Activated effector memory CD4-positive, alpha-beta T cell treated with anti-CD3 and anti-CD28 coated beads, Interleukin-2, amount 50 U/mL, for 16 hours (primary cell): ENCODE results near the gene FOXL1.
A peak's percentile ranks its signal among the peaks of the same experiment; 100 is the strongest.
"Not testable (repeated sequence)": the region's sequence is repeated elsewhere in the genome, so short reads cannot be mapped to it uniquely, and the experiment has no call there.

Experiments used
- DNase-seq: peaks from one replicate; pipeline ENCODE4 v3.0.0-alpha.2; 2020

The FOXL1 gene

GRCh38 chr16:86581458-86581857 lies 3.1 kb downstream of the FOXL1 start:
- DNase-seq: no peak

DNA sequence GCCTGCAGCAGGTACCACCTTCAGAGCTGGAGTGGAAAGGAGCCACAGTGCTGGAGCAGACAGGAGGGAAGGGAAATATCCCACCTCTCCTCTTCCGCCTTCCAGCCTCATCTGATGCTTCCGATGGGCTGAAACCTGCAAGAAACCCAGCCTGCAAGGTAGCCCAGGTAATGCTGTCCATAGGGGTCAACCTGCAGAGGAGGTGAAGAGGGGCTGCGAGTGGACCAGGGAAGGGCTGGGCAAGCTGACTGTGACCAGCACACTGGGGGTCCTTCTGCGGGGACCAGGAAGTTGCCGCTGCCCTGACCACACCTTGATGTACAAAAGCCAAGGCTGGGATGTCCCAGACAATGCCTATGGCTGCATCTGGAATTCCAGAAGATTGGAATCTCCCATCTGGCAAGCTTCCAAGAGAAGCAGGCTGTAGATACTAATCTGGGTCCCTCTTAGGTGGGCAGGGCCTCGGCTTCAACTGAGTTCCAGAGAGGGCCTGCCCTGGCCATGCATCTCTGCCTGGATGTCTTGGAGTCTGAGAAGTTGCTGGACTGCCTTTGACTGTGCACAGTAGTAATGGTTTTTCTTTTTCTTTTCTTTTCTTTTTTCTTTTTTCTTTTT lies 5.8 kb downstream of the FOXL1 start:
- no peak for DNase-seq

DNA sequence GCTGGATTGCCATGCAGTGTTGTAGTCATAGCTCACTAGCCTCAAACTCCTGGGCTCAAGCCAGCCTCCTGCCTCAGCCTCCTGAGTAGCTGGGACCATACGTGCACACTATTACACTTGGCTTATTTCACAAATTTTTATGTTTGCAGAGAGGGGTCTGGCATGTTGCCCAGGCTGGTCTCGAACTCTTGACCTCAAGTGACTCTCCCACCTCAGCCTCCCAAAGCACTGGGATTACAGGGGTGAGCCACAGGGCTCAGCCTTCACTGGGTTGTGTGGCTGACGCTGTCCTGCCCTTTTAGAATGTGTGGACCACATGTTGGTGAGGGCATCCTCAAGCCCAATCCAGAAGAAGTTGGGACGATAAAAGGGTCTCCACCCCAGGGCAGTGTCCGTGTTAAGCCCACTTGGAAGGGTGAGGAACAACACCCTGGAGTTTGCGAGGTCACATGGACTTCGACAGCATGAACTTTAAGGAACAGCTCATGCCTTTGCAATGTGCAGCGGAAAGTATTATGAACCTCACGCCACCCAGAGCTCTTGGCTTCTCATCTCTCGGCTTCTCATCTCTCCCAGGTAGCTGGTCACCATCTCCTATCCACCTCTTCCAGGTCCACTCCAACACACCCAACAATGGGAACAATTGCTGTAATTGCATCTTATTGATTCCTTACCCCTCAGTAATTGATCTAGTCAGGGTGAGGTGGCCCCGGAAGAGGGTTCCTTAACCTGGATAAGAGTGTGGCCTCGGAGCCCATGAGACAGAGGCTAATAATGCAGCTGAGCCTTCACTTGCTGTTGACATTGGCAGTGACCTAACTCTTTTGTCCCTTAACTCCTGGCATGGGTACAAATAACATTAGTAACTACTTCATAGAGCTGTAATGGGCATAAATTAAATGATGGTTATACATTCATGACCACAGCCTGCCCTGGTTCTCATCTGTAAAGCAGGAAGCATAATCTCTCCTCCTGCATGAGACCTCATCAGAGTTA lies 6.7 kb downstream of the FOXL1 start:
- no peak for DNase-seq

- DNase-seq: no peak
Measured at GRCh38 chr16:86585821-86586611, 7.7 kb downstream of the FOXL1 start.

GRCh38 chr16:86587487-86587886 lies 9.1 kb downstream of the FOXL1 start:
- no peak for DNase-seq

GRCh38 chr16:86587955-86588354 lies 9.6 kb downstream of the FOXL1 start:
- not testable (repeated sequence) for DNase-seq

DNA sequence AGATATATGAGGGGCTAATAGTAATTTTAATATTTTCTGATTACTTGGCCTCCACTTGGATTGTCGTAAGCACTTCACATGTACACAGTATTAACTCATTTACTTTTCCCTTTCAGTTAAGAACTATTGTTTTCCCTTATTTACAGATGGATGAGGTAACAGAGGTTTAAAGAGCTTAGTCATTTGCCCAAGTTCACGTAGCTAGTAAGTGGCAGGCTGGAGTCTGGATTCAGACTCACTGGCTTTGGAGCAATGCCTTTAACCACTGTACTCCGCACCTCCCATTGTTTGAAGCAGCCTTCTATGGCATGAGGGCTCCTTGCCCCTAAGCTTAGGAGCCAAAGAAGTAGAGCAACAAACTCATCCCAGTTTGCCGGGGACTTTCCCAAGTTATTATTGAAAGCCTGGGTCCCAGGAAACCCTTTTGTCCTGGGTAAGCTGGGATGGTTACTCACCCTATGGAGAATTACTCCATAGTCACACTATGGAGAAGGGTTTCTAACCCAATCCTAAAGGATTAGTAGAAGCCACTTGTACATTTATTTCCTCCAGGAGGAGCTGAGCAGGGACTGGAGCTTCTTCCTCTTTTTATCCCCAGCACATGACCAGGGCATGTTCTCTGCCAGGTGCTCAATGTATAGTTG lies 12.3 kb downstream of the FOXL1 start:
- DNase-seq: no peak

DNA sequence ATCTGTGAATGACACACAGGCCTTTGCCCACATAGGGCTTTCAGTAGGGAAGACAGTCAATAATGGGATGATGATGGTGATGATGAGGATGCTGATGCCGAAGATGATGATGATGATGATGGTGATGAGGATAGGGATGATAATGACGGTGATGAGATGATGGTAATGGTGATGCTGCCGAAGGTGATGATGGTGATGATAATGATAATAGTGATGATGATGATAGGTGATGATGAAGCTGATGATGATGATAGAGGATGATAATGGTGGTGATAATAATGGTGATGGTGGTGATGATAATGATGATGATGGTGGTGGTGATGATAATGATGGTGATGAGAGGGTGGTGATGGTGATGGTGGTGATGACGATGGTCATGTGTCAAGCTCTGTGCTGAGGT lies 12.9 kb downstream of the FOXL1 start:
- no peak for DNase-seq

DNA sequence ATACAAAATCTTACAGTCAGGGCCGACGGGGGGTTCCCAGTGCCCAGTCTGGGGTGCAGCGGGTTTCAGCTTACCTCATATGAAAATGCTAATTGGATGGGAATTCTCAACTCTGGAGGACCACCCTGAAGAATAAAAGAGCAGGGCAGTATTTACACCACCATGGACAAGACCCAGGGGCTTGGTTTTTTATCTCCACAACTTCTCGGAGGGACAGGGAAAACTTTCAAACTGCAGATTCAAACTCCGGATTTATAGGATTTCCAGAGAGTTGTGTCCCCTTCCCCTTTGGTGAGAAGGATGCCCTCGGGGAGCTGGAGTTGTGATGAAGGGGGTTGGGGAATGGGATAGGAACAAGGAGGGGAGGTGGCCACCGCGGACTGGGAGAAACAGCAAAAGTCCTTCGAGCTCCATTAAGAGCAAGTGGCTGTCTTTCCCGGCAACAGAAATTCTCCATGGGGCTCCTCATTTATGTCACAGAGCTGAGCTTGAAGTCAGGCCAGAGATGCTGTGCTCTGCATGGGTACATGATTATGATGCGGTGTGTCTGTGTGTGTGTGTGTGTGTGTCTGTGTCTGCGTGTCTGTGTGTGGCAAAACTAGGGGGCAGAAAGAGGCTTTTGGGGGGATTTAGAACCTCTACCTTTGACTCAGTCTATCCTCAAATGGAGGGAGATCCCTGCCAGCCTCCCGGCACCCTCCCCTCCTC lies 15.7 kb downstream of the FOXL1 start:
- no peak for DNase-seq

DNA sequence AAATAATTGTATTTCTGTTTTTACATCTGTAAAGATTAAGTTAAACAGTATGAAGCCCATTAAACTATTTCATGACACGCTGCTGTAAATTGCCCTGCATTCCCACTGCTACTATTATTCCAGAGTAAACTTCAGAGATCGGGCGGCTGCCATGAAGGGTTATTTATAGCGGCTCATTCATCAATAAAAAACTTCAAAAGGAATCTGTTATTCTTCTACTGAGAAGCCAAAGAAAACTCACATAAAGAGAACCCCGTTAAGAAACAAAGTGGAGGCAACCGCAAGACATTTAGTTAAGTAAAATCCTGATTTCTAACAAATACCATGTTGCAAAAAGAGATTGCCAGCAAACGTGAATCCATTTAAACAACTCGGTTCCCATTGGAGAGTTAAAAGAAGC lies 16.4 kb downstream of the FOXL1 start:
- no peak for DNase-seq

DNA sequence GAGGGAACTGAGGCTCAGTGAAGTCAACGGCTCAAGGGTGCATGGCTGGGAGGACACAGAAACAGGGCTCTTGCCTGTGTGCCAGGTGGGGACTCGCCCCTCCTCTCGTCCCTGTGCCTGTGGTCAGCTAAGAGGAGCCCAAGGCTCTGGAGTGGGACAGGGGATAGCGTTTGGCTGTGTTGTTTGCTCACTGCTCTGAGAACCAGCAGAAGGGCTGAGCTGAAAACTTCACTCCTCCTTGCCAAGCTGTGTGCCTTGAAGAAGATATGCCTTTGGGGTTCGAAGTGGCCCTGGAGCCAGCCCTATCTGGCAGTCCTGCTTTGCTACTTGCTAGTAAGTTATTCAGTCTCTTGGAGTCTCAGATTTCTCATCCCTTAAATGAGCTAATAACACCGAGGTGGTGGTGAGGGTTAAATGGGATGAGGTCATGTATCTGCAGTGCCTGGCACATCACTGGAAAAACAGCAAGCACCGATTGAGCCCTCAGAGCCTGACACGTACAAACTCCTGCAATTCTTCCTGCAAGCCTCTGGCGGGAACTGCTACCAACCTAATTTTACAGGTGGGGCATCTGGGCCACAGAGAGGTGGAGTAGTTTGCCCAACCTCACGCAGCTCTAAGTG lies 17.7 kb downstream of the FOXL1 start:
- DNase-seq: no peak

- no peak for DNase-seq
Measured at GRCh38 chr16:86597126-86597879, 19.0 kb downstream of the FOXL1 start.

DNA sequence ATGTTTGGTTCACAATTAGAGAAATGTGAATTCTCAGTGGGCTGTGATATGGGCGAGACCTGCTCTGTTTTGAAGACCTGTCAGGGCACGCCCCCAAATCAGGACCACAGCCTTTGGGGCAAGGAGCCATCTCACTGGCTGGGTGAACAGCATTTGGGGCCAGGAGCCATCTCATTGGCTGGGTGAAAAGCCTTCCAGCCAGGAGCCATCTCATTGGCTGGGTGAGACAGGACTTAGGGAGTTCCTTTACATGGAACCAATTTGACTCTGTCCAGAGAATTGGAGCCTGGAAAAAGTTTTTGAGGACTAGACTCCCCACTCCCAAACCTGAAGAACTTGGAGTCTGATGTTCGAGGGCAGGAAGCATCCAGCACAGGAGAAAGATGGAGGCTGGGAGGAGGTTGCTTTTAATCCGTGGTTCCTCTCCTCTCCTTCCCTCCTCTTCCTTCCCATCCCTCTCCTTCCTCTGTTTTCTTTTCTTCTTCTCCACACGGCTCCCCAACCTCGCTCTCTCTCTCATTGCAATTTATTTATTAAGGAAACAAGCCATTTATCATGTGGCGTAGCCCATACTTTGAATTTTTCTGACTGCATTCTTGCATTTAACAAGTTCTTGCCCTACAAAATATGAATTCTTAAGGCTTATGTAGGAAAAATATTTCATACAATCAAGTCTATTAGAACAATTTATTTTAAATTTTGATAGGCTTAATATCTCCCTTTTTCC lies 19.7 kb downstream of the FOXL1 start:
- no peak for DNase-seq

GRCh38 chr16:86598607-86599565 lies 20.5 kb downstream of the FOXL1 start:
- no peak for DNase-seq

GRCh38 chr16:86601356-86601755 lies 23.0 kb downstream of the FOXL1 start:
- no peak for DNase-seq

DNA sequence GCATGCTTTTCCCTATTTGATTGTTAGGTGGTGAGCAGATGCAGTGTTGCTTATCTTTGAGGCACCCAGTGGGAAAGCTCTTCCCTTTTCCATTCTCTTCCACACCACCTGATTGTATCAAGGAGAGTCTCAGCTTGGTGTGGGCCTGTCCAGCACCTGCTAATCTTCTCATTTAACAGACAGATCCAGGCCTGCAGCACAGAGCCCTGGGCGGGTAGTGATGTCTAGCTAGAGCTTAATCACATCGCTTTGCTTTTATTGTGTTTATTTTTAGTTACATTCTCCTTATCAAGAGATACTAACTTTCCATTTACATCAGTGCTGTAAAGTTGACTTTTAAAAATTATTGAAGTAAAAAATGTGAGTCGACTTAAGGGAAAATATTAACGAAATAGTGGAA lies 24.2 kb downstream of the FOXL1 start:
- no peak for DNase-seq

DNA sequence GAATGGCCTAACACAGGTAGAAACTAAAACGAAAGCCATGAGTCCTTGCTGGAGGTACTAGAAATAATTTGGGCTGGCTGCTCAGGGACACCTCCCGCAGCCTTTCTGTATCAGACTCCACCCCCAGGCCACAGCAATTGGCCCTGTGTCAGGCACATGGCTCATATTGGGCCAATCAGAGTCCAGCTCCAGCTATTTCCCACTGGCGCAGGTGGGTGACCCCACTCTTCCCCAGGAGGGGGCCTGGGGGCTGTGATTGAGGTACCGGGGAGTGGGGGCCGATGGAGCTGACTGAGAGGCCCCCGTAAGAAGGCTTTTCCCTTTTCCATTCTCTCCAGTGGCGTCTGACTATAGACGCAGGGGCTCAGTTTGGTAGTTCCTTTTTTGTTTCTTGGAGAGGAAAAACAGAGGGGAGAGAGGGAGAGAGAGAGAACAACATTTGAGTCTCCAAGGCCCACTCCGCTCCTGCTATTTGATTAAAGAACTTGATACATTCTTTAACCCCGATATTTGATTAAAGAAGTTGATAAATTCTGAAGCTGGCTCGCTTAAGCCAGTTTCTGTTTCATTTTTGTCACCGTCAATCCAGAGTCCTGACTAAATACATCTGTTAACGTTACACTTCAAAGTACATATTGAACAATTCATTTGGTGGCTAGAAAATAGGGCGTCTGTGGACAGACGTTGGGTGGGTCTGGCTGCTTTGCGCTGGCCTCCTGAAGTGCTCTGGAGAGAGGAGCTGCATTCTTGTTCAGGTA lies 26.3 kb downstream of the FOXL1 start:
- DNase-seq: peak; percentile 78

DNA sequence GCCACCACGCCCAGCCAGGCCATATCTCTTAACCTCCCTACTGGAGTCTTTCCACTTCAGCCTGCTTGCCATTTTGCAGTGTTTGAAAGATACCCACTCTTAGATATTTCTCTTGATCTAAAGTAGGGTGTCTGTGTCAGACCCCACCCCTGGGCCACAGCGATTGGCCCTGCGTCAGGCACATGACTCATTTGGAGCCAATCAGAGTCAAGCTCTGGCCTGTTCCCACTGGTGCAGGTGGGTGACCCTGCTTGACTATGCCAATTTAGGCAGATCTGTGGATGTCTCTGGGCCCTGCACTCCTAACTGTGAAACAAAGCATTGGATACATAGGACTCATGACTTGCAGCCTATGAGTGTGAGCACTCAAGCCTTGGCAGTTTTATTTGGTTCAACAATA lies 27.6 kb downstream of the FOXL1 start:
- no peak for DNase-seq
